Measurements from ENCODE around the gene QPCTL. TPM values are rescaled to one million over a fixed set of nuclear protein-coding genes. Genes with fewer than 3 reads are reported as not detected.
A peak's percentile ranks its signal among the peaks of the same experiment; 100 is the strongest.

QPCTL gene
- total RNA-seq, 4 donors from 2014 or later = 5.4 to 16.3 (median 12.5) TPM

DNA sequence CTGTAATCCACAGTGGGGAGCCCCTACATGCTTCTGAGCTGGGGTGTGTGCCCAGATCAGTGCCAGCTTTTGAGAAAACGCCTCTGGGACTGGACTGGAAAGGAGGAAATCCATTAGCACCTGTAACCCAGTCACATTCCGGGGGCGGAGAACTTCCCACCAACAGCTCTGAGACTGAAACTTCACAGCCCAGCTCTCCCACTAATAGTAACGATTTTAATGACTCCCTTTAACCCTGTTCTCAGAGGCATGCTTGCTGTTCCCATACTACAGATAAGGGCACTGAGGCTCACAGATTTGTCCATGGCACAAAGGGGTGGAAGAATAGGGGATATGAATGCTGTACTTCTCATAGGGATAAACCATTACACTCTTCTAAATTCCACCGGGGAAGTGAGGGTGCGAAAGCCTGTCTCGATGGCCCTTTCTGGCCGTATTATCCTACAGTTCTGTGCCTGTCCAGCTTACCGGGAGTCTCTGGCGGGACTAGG lies 37.4 kb downstream of the QPCTL start:
- TF ChIP-seq, protein P1, sequence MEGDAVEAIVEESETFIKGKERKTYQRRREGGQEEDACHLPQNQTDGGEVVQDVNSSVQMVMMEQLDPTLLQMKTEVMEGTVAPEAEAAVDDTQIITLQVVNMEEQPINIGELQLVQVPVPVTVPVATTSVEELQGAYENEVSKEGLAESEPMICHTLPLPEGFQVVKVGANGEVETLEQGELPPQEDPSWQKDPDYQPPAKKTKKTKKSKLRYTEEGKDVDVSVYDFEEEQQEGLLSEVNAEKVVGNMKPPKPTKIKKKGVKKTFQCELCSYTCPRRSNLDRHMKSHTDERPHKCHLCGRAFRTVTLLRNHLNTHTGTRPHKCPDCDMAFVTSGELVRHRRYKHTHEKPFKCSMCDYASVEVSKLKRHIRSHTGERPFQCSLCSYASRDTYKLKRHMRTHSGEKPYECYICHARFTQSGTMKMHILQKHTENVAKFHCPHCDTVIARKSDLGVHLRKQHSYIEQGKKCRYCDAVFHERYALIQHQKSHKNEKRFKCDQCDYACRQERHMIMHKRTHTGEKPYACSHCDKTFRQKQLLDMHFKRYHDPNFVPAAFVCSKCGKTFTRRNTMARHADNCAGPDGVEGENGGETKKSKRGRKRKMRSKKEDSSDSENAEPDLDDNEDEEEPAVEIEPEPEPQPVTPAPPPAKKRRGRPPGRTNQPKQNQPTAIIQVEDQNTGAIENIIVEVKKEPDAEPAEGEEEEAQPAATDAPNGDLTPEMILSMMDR (IDR thresholded peaks at IDR 0.05) = no peak
- no peak for TF ChIP-seq POLR2A (IDR thresholded peaks at IDR 0.05)
- H3K27me3 ChIP-seq = no peaks in the 10 kb centered on the region
- H3K27ac ChIP-seq = peak overlapping the region in 1 of 3 donors; percentile 25
- WGBS, 2 donors = 13 to 14% methylated on average over 10 of the region's 10 CpGs
- peaks cover 9 to 26% of the 10 kb centered on the region in 2 donors for H3K4me1 ChIP-seq
- H3K9me3 ChIP-seq = no peaks in the 10 kb centered on the region
- no peak for DNase-seq
- H3K36me3 ChIP-seq = no peaks in the 10 kb centered on the region
- H3K4me3 ChIP-seq (replicated peaks in 1 of 3) = peak overlapping the region; percentile 57 to 90 (median 61)
- intact Hi-C loops (cut with DNase I) = no loop called here

DNA sequence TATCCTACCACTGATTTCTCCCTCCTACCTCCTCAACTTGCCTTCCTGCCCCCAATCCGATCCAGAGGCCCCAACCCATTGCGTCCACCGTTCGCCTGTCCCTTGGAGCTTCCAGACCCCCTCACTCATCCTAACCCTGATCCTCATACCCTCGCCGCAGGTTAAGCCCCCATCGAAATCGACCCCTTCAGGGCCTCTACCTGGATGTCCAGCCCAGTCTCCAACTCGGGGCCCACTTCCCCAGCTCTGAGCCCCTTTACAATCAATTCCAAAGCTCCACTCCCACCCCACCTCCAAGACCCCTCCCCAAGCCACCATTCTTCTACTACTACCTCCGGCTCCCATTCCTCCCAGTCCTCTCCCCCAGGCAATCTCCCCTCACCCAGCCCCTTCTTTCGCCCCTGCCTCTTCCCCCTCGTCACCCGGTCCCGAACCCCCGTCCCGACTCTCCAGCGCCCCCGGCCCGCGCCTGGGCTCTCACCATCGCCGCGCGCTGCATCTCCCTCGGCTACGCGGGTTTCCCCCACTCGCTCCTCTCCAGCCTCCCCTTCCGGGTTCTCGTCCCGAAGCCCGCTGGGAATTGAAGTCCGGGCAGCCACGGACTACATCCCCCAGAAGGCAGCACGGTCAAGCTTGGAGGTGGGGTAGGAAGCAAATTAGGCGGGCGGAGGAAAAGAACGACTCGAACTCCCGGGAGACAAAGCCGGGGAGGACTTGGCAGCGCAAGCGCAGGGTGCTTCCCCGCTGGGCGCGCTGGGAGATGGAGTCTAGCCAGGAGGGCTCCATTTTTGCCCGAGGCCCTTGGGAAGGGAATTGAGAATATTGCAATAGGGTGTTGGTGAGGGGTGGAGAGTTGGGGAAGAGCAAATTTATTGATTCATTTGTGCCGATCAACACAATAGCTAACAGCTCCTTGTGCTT lies 38.2 kb downstream of the QPCTL start, which contains the start of gene FBXO46:
Gene FBXO46 (minus strand): TSS at position 529 of the 921 bp plus-strand sequence. CDS start 17,401 bp downstream, outside the sequence.
- no peaks in the 10 kb centered on the region for H3K9me3 ChIP-seq
- H3K4me1 ChIP-seq = peaks cover 9 to 26% of the 10 kb centered on the region in 2 donors
- peak within 1 kb of the TSS in 2 of 3 donors; percentile 25 to 51 for H3K27ac ChIP-seq
- 1 to 2% methylated on average over 32 to 48 of the region's 48 CpGs for WGBS, 2 donors
- H3K27me3 ChIP-seq = no peaks in the 10 kb centered on the region
- peak in 1 of 2 donors; percentile 85 for TF ChIP-seq POLR2A (IDR thresholded peaks at IDR 0.05)
- TF ChIP-seq, protein P1 (IDR thresholded peaks at IDR 0.05) = no peak
- no peaks in the 10 kb centered on the region for H3K36me3 ChIP-seq
- intact Hi-C loops (cut with DNase I) = no loop called here
- DNase-seq = peak; percentile 97 to 98
- peak within 1 kb of the TSS; percentile 57 to 90 (median 61) for H3K4me3 ChIP-seq (replicated peaks in 1 of 3)

DNA sequence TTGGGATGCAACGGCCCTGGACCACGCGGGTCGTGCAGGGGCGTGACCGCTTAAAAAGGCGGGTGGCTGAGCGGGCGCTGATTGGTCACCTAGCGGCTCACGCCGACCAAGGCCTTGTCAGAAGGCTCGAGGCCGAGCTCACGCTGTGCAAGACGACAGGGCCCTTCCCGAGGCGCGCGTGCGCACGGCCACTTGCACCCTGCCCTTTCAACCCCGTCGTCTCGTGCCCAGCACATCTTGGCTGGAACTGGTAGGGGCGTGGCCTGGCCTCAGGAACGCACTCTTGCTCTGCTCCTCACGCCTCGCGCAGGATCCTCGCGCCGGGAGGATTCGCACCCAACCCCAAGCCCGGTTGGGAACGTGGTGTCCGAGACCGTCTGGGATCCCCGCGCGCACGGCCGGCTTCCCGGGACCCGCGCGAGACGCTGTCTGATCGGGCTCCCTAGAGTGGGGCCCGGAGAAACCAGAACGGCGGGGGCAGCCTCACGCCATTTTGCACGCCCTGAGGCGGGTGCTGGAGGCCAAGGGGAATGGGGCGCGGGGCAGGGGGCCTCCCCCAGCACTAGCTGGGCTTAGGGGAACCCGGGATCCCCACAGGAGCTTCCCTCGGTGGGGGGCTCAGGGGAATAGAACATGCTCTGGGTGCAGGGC lies 40.8 kb downstream of the QPCTL start, which contains the start of gene MEIOSIN:
Gene MEIOSIN (plus strand): TSS at position 280 of the 651 bp plus-strand sequence. CDS start 1,938 bp downstream, outside the sequence.
- Histone ChIP-seq H3K36me3 (no peaks in the 10 kb centered on the region), H3K9me3 (no peaks in the 10 kb centered on the region), H3K27ac (no peak within 1 kb of the TSS), H3K4me3 (replicated peaks in 1 of 3) (no peak within 1 kb of the TSS), H3K27me3 (no peaks in the 10 kb centered on the region), H3K4me1 (peaks cover 9 to 18% of the 10 kb centered on the region in 2 donors)
- WGBS, 2 donors = 90 to 93% methylated on average over 39 to 59 of the region's 59 CpGs
- intact Hi-C loops (cut with DNase I) = no loop called here
- DNase-seq = no peak
- TF ChIP-seq, protein P1 (IDR thresholded peaks at IDR 0.05) = no peak
- TF ChIP-seq POLR2A (IDR thresholded peaks at IDR 0.05) = no peak

DNA sequence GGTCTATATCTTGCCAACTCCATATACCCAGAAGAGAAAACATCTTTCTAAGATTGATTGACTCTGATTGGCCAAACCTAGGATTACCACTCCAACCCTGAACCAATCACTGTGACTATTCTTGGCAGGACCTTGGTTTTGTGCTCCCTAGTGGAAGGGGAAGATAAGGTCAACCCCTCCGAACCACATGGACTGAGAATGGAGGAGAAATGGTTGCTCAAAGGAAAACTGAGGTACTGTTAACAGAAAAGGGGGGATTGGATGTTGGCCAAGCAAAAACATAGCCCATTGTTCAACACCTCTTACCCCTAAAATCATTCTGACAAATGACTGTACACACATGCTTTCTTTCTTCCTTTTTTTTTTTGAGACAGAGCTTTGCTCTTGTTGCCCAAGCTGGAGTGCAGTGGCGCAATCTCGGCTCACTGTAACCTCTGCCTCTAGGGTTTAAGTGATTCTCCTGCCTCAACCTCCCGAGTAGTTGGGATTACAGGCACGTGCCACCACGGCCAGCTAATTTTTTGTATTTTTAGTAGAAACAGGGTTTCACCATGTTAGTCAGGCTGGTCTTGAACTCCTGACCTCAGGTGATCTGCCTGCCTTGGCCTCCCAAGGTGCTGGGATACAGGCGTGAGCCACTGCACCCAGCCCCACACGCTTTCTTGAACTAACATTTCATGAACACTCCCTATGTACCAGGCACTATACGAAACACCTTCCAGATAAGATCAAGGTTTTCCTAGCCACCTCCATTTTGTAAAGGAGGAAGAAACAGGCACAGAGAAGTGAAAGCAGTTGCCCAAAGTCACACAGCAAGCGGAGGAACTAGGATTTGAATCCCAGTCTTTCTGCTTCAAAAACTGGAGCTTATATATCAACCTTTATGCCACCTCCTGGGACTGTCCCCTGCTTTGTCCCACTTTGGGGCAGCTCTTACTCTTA lies 47.3 kb downstream of the QPCTL start:
- H3K9me3 ChIP-seq = no peaks in the 10 kb centered on the region
- TF ChIP-seq POLR2A (IDR thresholded peaks at IDR 0.05) = no peak
- TF ChIP-seq, protein P1 (IDR thresholded peaks at IDR 0.05) = no peak
- no peak for DNase-seq
- H3K27me3 ChIP-seq = no peaks in the 10 kb centered on the region
- intact Hi-C loops (cut with DNase I) = no loop called here
- no peak overlapping the region for H3K27ac ChIP-seq
- no peak overlapping the region for H3K4me3 ChIP-seq (replicated peaks in 1 of 3)
- no peaks in the 10 kb centered on the region for H3K4me1 ChIP-seq
- no peaks in the 10 kb centered on the region for H3K36me3 ChIP-seq
- WGBS, 2 donors = 84 to 90% methylated on average over 10 of the region's 10 CpGs

Data from thyroid gland (tissue), 4 donors.